LNCAP (cell line): ENCODE data around the gene KCNK4.

Experiments used
- CTCF ChIP-seq: fragments of 450-650 bp; IDR thresholded peaks from 2 replicates; pipeline ENCODE4 v1.5.1; 2017; ENCODE audit warnings: mild to moderate bottlenecking

KCNK4 gene

GRCh38 chr11:64323373-64323772, 32.3 kb downstream of the KCNK4 start:
- no peak for TF ChIP-seq CTCF

GRCh38 chr11:64324692-64325469, 33.8 kb downstream of the KCNK4 start:
- TF ChIP-seq CTCF: no peak

GRCh38 chr11:64327375-64327774, 36.3 kb downstream of the KCNK4 start:
- no peak for TF ChIP-seq CTCF

GRCh38 chr11:64327993-64328392, 36.9 kb downstream of the KCNK4 start:
- no peak for TF ChIP-seq CTCF

GRCh38 chr11:64330888-64331287, 39.8 kb downstream of the KCNK4 start:
- no peak for TF ChIP-seq CTCF

- no peak; the same call in 1 of the 2 replicates for TF ChIP-seq CTCF
These were observed 40.7 kb downstream of the KCNK4 start for GRCh38 chr11:64331569-64332371.

- TF ChIP-seq CTCF: no peak
These were observed 42.5 kb downstream of the KCNK4 start for GRCh38 chr11:64333556-64333955.
